Measurements from ENCODE around the gene RUFY4.
"Not testable (repeated sequence)": the region's sequence is repeated elsewhere in the genome, so short reads cannot be mapped to it uniquely, and the experiment has no call there.

Gene RUFY4

DNA sequence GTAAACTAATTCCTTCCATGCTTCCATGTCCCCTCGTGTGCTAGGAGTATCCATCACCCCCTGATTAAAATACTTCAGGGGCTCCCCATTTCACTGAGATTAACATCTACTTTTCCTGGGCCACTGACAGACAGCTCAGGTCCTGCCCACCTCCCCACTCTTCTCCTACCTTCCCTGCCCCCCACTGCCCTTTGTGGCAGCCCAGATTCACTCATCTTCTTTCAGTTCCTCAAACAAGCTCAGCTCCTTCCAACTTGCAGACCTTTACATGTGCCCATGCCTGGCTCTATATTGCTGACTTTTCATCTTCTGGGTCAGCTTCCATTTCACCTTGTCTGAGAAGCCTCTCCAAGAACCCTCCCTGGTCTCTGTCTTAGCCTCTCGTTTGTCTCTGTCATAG, 12.0 kb downstream of the RUFY4 start:
- no peak for DNase-seq (ENCODE audit: low read depth in 2 of 2, low spot score in 1 of 2)

GRCh38 chr2:218081695-218082094, 12.6 kb downstream of the RUFY4 start:
- DNase-seq (ENCODE audit: low read depth in 2 of 2, low spot score in 1 of 2): no peak

- DNase-seq (ENCODE audit: low read depth in 2 of 2, low spot score in 1 of 2): no peak
Measured at GRCh38 chr2:218082586-218083351, 13.7 kb downstream of the RUFY4 start.

GRCh38 chr2:218083352-218083676, 14.3 kb downstream of the RUFY4 start:
- DNase-seq (ENCODE audit: low read depth in 2 of 2, low spot score in 1 of 2): no peak

DNA sequence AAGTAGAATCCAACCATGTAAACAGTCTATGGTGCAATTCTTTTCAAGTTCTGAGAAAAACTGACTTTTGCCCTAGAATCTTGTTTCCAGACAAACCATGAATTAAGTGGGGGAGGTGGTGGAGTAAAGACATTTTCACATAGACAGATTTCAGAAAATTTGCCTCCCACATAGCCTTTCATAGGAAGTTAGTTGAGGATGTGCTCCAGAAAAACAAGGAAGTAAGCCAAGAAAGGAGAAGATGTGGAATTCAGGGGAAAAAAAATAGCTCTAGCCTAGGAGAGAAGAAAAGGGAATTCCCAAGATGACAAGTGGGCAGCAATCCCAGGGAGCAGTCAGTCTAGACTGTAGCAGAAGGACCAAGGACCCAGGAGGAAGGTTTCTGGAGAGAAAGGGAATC, 17.4 kb downstream of the RUFY4 start:
- no peak for DNase-seq (ENCODE audit: low read depth in 2 of 2, low spot score in 1 of 2)

- DNase-seq (ENCODE audit: low read depth in 2 of 2, low spot score in 1 of 2): no peak
Measured at GRCh38 chr2:218089259-218089658, 20.2 kb downstream of the RUFY4 start.

GRCh38 chr2:218091746-218092145, 22.7 kb downstream of the RUFY4 start:
- no peak for DNase-seq (ENCODE audit: low read depth in 2 of 2, low spot score in 1 of 2)

- no peak for DNase-seq (ENCODE audit: low read depth in 2 of 2, low spot score in 1 of 2)
Measured at GRCh38 chr2:218093879-218094278, 24.8 kb downstream of the RUFY4 start.

DNA sequence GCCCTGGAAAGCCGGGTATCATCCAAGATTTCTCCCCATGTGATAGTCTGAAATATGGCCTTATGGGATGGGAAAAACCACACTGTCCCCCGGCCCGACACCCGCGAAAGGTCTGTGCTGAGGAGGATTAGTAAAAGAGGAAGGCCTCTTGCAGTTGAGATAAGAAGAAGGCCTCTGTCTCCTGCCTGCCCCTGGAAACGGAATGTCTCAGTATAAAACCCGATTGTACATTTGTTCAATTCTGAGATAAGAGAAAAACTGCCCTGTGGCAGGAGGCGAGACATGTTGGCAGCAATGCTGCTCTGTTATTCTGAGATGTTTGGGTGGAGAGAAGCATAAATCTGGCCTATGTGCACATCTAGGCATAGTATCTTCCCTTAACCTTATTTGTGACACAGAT, 26.8 kb downstream of the RUFY4 start:
- DNase-seq (ENCODE audit: low read depth in 2 of 2, low spot score in 1 of 2): no peak

GRCh38 chr2:218097975-218098374, 28.9 kb downstream of the RUFY4 start:
- no peak for DNase-seq (ENCODE audit: low read depth in 2 of 2, low spot score in 1 of 2)

- not testable (repeated sequence) for DNase-seq (ENCODE audit: low read depth in 2 of 2, low spot score in 1 of 2)
Measured at GRCh38 chr2:218108834-218109233, 39.8 kb downstream of the RUFY4 start.

DNA sequence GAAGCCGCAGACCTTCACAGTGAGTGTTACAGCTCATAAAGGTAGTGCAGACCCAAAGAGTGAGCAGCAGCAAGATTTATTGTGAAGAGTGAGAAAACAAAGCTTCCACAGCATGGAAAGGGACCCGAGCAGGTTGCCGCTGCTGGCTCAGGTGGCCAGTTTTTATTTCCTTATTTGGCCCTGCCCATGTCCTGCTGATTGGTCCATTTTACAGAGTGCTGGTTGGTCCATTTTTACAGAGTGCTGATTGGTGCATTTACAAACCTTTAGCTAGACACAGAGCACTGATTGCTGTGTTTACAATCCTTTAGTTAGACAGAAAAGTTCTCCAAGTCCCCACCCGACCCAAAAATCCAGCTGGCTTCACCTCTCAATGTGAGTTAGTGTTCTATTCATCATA, 52.7 kb downstream of the RUFY4 start:
- not testable (repeated sequence) for DNase-seq (ENCODE audit: low read depth in 2 of 2, low spot score in 1 of 2)

DNA sequence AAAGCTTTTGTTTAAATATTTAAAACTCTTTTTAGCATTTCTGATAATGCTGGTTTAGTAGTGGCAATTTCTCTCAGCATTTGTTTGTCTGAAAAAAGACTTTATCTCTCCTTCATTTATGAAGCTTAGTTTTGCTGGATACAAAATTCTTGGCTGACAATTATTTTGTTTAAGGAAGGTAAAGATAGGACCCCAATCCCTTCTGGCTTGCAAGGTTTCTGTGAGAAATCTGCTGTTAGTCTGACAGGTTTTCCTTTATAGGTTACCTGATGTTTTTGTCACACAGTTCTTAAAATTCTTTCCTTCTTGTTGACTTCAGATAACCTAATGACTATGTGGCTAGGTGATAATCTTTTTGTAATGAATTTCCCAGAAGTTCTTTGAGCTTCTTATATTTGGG, 53.2 kb downstream of the RUFY4 start:
- not testable (repeated sequence) for DNase-seq (ENCODE audit: low read depth in 2 of 2, low spot score in 1 of 2)

DNA sequence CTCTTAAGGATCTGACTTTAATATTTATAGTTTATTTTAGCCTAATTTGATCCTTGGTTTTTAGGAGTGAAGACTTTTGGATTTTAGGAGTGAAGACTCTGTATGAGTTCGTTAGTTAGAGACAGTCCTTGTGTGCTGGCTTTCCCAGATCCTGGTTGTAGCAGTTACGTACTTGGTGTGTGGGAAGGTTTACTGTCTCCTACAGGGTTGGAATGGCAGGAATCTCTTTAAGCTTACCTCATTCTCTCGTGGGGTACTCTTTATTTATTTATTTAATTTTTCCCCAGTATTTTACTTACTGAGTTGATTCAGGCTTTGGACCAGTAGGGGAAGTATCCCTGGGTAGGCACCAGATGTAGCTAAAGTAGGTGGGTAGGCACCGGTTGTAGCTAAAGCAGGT, 54.9 kb downstream of the RUFY4 start:
- DNase-seq (ENCODE audit: low read depth in 2 of 2, low spot score in 1 of 2): no peak

GRCh38 chr2:218125095-218125494, 56.0 kb downstream of the RUFY4 start:
- DNase-seq (ENCODE audit: low read depth in 2 of 2, low spot score in 1 of 2): no peak

DNA sequence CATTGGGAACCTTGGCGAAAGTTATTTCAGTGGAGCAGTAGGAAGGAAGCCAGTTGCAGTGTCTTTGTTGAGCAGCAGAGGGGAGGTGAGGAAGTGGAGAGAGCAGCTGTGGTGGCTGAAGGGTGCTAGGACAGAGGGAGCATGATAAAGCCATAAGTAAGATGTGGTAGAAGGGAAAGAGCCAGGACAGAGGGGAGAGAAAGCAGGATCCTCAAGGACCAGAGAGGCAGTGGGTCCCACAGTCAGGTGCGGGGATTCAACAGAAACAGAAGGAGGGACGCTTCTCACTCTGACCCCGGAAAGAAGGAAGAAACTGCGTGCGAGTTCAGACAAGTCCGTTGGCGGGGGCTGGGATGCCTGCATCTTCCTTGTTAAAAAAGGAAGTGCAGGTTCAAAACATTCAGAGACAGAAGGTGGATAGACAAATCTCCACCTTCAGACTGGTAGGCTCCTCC, 56.6 kb downstream of the RUFY4 start, which contains the start of gene CXCR2:
TSS of gene CXCR2 (plus strand) at position 403 of the 455 bp plus-strand sequence. CDS start 8,774 bp downstream, outside the sequence.
- no peak for DNase-seq (ENCODE audit: low read depth in 2 of 2, low spot score in 1 of 2)

GRCh38 chr2:218127929-218128455, 58.9 kb downstream of the RUFY4 start:
- DNase-seq (ENCODE audit: low read depth in 2 of 2, low spot score in 1 of 2): no peak

DNA sequence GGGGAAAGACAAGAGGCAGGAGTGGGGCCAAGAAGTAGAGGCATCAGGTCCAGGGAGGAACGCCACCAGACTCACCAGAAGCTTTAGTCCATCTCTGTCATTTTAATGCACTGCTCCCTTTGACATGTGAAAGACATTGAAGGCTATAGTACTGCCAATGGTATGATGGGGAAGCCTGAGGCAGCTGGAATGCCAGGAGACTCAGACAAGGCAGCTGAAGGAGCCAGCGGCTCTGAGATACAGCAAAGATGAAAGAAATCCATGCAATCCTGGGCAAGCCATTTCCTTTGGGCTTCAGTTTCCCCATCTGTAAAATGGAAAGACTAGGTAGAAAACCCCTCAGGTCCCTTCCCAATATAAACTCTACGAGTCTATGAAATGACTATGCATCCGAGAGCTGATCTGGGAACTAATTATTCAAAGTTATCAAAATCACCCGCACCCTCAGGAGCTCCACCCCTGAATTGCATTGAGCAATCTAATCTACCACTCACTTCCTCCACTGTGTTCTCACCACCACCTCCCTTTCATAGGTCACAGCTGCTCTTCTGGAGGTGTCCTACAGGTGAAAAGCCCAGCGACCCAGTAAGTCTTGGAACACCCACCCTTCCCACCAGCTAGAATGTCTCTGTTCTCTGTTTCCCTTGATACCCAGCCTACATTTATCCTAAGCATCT, 59.9 kb downstream of the RUFY4 start:
- no peak for DNase-seq (ENCODE audit: low read depth in 2 of 2, low spot score in 1 of 2)

- no peak for DNase-seq (ENCODE audit: low read depth in 2 of 2, low spot score in 1 of 2)
Measured at GRCh38 chr2:218129458-218130135, 60.5 kb downstream of the RUFY4 start.

GRCh38 chr2:218130377-218130776, 61.3 kb downstream of the RUFY4 start:
- DNase-seq (ENCODE audit: low read depth in 2 of 2, low spot score in 1 of 2): peak in 1 of 2 donors; percentile 17

GRCh38 chr2:218130822-218131221, 61.8 kb downstream of the RUFY4 start:
- DNase-seq (ENCODE audit: low read depth in 2 of 2, low spot score in 1 of 2): no peak

DNA sequence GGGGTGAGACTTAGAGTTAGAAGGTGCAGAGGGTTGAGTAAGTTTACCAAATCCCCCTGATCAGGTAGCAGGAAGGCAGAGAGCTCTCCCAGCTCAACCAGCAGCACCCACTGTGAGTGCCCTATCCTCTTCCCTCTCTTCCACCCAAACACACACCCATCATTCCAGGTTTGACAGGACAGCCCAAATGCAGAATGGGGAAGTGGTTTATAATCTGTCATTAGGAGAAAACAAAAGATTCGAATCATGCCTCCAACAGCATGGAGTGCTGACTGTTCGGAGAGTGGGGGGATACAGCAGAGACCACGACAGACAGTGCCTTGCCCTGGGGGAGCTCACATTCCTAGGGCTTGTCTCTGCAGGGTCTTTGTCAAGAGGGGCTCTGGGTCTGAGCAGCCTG, 68.5 kb downstream of the RUFY4 start:
- no peak for DNase-seq (ENCODE audit: low read depth in 2 of 2, low spot score in 1 of 2)

All from stimulated activated CD8-positive, alpha-beta memory T cell treated with anti-CD3 and anti-CD28 coated beads, Interleukin-4, amount 100 ng/mL, for 1 hour (primary cell).